ENCODE results near the gene HOGA1.
"Not testable (repeated sequence)": the region's sequence is repeated elsewhere in the genome, so short reads cannot be mapped to it uniquely, and the experiment has no call there.

HOGA1 gene

DNA sequence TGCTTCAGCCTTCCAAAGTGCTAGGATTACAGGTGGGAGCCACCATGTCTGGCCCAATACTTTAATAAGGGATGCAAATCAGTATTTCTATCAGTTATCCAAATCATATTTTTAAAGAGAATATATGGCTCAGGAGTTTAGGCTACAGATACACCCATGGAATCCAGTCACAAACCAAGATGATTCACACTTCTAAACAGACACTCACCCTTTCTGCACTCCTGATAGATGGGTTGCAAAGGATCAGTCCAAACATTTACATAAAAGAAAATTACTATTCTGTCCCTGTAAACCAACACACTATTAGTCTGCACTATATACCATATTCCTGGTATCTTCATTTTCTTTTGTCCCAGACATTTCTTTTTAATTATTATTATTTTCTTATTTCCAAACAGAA is 46.9 kb downstream of the HOGA1 start:
- DNase-seq (ENCODE audit: low spot score in 2 of 2) (no peak), ATAC-seq (ENCODE audit: low read depth) (no peak)
- H3K9me3 Mint-ChIP-seq: no peaks in the 10 kb centered on the region

DNA sequence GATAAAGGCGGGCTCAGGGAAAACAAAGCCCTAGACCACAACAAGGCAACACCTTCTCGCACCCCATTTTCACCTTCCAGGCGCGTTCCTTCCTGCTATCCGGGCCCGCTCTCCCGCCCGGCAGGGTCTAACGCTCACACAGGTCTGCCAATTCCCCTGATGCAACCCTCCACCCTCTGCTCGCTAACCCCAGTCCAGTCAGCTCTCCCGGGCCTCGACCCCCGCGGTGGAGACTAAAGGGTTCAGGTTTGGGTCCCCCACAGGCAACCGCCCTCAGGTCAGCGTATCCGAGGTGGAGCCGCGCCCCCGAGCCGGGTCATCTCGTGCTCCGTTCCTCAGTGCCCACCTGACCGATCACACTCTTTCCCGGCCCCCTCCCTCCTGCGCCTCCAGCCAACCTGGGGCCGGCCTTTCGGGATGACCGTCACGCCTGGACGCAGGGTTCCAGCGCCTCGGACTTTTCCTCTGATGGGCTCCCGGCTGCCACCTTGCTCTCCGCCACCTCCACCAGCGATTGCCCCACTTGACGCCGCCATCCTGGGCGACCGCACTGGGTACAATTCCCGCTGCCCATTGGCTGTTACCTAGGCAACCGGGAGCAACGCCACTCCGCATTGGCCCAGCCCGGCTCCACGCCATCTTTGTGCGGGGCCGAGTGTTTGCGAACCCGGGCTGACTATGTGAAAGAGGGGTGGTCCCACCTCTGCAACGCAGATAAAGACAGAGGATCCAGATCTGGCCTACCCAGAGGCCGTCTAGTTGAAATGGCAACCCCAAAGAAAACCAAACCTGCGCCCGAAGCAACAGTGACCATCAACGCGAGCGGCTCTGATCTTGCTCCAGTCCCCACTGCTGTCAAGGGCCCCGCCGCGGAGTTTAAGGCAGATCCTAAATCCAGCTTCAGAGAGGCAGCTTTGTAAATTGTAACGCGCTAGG is 49.0 kb downstream of the HOGA1 start, which contains the start of gene MORN4:
MORN4 (minus strand) TSS at position 552 of the 936 bp plus-strand sequence. CDS start 13,847 bp downstream, outside the sequence.
- DNase-seq (ENCODE audit: low spot score in 2 of 2) (peak; percentile 89 to 94), ATAC-seq (ENCODE audit: low read depth) (peak; percentile 100)
- Mint-ChIP-seq H3K27ac (peak within 1 kb of the TSS; percentile 83), H3K27me3 (no peaks in the 10 kb centered on the region), H3K4me1 (peaks cover 3% of the 10 kb centered on the region), H3K36me3 (no peaks in the 10 kb centered on the region), H3K4me3 (peak within 1 kb of the TSS; percentile 96), H3K9me3 (no peaks in the 10 kb centered on the region)

More for the DNA sequence above, 46.9 kb downstream of the HOGA1 start:
- no peaks in the 10 kb centered on the region for H3K27me3 Mint-ChIP-seq
- peaks cover 3% of the 10 kb centered on the region for H3K4me1 Mint-ChIP-seq
- no peaks in the 10 kb centered on the region for H3K36me3 Mint-ChIP-seq
- H3K4me3 Mint-ChIP-seq: no peak overlapping the region
- no peak overlapping the region for H3K27ac Mint-ChIP-seq

DNA sequence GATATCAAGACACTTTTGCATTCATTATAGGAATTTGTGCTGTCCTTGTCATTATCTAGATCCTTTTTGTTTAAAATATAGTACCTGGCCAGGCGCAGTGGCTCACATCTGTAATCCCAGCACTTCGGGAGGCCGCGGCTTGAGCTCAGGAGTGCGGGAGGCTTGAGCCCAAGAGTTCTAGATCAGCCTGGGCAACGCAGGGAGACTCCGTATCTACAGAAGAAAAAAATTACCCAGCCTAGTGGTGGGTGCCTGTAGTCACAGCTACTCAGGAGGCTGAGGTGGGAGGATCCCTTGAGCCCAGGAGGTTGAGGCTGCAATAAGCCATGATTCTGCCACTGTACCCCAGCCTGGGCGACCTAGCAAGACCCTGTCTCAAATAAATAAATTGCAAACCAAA is 49.7 kb downstream of the HOGA1 start:
- Mint-ChIP-seq H3K27me3 (no peaks in the 10 kb centered on the region), H3K36me3 (no peaks in the 10 kb centered on the region), H3K9me3 (no peaks in the 10 kb centered on the region), H3K27ac (no peak overlapping the region), H3K4me1 (peaks cover 3% of the 10 kb centered on the region), H3K4me3 (peak overlapping the region; percentile 96)
- ATAC-seq (ENCODE audit: low read depth) (no peak), DNase-seq (ENCODE audit: low spot score in 2 of 2) (no peak)

DNA sequence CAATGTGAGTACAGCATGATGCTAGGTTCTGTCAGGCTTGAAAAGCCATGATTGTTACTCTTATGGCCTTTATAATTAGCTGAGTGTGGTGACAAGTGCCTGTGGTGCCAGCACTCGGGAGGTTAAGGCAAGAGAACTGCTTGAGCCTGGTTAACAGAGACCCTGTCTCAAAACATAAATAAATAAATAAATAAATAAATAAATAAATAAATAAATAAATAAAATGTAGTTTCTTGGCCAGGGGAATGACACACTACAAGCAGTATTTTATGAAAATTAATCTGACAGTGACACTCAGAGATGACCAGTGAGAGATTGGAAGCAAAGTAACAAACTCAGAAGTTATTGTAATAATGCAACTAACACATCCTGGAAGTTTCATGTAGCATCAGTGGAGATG is 51.4 kb downstream of the HOGA1 start:
- H3K27me3 Mint-ChIP-seq: no peaks in the 10 kb centered on the region
- ATAC-seq (ENCODE audit: low read depth) (no peak), DNase-seq (ENCODE audit: low spot score in 2 of 2) (no peak)
- H3K9me3 Mint-ChIP-seq: no peaks in the 10 kb centered on the region
- peaks cover 5% of the 10 kb centered on the region for H3K4me1 Mint-ChIP-seq
- no peaks in the 10 kb centered on the region for H3K36me3 Mint-ChIP-seq
- H3K27ac Mint-ChIP-seq: no peak overlapping the region
- H3K4me3 Mint-ChIP-seq: no peak overlapping the region

DNA sequence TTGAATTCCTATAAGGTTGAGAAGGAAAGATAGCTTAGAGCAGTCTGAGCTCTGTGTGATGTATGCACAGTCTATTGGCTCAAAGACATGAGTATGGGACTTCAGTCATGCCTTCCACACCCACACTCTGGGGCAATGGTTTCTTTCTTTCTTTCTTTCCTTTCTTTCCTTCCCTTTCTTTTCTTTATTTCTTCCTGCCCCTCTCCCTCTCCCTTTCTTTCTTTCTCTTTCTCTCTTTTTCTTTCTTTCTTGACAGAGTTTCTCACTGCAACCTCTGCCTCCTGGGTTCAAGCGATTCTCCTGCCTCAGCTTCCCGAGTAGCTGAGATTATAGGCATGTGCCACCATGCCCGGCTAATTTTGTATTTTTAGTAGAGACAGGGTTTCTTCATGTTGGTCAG is 54.9 kb downstream of the HOGA1 start:
- not testable (repeated sequence) for H3K36me3 Mint-ChIP-seq; DNase-seq (ENCODE audit: low spot score in 2 of 2); H3K27me3 Mint-ChIP-seq; H3K9me3 Mint-ChIP-seq; H3K27ac Mint-ChIP-seq; H3K4me3 Mint-ChIP-seq; ATAC-seq (ENCODE audit: low read depth)
- peaks cover 15% of the 10 kb centered on the region for H3K4me1 Mint-ChIP-seq

DNA sequence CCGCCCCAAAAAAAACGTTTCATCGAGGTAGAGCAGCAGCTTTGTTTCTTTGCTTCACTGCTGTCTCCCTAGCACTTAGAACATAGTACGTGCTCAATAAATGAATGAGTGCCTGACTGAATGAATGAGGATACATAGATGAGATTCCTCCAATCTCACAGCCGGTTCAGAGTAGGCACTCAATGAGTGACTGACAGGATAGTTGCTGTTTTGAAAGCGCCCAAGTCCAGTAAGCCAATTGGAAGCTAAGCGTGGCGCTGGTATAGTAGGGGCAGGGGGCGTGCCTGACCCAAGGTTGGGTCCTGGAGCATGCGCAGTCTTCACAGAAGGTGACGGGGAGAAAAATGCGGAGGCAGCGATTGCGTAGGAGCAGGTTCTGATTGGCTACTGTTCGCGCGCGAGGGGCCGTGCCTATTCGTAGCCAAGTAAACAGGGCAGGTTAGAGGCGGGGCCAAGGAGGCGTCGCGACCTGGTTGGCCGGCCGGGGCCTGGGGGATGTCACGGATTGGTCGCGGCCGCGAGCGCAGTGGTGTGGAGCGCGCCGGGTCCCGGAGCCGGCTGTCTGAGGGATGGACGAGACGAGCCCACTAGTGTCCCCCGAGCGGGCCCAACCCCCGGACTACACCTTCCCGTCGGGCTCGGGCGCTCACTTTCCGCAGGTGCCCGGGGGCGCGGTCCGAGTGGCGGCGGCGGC is 56.1 kb downstream of the HOGA1 start, which contains the start of gene PI4K2A:
PI4K2A (plus strand) TSS at position 498 of the 694 bp plus-strand sequence; CDS start at position 570, 72 bp downstream.
- no peaks in the 10 kb centered on the region for H3K27me3 Mint-ChIP-seq
- peaks cover 7% of the 10 kb centered on the region for H3K36me3 Mint-ChIP-seq
- DNase-seq (ENCODE audit: low spot score in 2 of 2) (peak; percentile 90 to 98), ATAC-seq (ENCODE audit: low read depth) (peak; percentile 94)
- H3K9me3 Mint-ChIP-seq: no peaks in the 10 kb centered on the region
- peak within 1 kb of the TSS; percentile 92 for H3K4me3 Mint-ChIP-seq
- H3K27ac Mint-ChIP-seq: peak within 1 kb of the TSS; percentile 76
- peaks cover 15% of the 10 kb centered on the region for H3K4me1 Mint-ChIP-seq

DNA sequence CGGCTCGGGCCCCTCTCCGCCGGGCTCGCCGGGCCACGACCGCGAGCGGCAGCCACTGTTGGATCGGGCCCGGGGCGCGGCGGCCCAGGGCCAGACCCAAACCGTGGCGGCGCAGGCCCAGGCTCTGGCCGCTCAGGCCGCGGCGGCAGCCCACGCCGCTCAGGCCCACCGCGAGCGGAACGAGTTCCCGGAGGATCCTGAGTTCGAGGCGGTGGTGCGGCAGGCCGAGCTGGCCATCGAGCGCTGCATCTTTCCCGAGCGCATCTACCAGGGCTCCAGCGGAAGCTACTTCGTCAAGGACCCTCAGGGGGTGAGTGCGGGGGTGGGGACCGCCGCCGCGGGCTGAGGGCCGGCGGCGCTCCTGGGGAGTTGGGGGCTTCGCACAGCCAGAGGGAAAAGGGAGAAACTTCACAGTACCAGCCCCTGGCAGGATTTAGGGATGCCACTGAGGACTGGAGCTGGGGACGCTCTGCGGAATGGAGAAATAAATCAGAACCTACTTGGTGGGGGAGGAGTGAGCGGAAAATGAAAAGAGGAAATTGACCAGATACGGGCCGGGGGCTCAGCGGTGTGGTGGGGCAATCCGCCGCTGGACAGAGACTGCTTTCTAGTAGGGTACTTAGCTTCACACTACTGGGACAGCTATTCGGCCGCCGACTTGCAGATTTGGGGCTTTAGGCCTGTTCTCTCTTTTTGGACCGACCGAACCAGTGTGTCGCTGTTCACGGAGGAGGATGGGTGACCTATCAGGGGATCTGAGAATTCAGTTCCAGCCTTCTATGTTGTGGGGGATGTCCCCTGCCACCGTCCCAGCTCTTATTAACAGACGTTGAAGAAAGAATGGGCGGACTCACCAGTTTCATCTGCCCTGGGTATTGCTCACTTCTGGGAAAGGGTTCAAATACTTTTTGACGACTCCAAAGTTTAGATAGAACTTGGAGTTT is 57.0 kb downstream of the HOGA1 start:
- DNase-seq (ENCODE audit: low spot score in 2 of 2): peak; percentile 28 to 39
- Mint-ChIP-seq H3K4me3 (peak overlapping the region; percentile 92), H3K9me3 (no peaks in the 10 kb centered on the region), H3K27me3 (no peaks in the 10 kb centered on the region), H3K4me1 (peaks cover 15% of the 10 kb centered on the region), H3K36me3 (peaks cover 9% of the 10 kb centered on the region), H3K27ac (peak overlapping the region; percentile 76)
- peak; percentile 13 for ATAC-seq (ENCODE audit: low read depth)

DNA sequence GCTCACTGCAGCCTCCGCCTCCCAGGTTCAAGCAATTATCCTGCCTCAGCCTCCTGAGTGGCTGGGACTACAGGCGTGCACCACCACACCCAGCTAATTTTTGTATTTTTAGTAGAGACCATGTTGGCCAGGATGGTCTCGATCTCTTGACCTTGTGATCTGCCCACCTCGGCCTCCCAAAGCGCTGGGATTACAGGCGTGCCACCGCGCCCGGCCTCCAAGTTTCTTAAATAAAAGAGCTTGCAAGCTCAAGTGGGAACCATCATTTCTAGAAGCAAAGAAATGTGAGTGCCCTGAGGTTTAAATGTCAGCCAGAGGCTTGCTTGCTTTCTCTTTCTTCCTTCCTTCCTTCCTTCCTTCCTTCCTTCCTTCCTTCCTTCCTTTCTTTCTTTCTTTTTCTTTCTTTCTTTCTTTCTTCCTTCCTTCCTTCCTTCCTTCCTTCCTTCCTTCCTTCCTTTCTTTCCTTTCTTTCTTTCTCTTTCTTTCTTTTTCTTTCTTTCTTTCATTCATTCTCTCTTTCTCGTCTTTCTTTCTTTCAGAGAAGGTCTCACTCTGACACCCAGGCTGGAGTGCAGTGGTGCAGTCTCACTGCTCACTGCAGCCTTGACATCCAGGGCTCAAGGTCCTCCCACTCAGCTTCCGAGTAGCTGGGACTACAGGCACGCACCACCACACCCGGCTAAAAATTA is 58.4 kb downstream of the HOGA1 start:
- Mint-ChIP-seq H3K4me3 (peak overlapping the region; percentile 67), H3K4me1 (peaks cover 17% of the 10 kb centered on the region), H3K27ac (peak overlapping the region; percentile 38)
- not testable (repeated sequence) for H3K27me3 Mint-ChIP-seq; ATAC-seq (ENCODE audit: low read depth); DNase-seq (ENCODE audit: low spot score in 2 of 2); H3K36me3 Mint-ChIP-seq; H3K9me3 Mint-ChIP-seq

DNA sequence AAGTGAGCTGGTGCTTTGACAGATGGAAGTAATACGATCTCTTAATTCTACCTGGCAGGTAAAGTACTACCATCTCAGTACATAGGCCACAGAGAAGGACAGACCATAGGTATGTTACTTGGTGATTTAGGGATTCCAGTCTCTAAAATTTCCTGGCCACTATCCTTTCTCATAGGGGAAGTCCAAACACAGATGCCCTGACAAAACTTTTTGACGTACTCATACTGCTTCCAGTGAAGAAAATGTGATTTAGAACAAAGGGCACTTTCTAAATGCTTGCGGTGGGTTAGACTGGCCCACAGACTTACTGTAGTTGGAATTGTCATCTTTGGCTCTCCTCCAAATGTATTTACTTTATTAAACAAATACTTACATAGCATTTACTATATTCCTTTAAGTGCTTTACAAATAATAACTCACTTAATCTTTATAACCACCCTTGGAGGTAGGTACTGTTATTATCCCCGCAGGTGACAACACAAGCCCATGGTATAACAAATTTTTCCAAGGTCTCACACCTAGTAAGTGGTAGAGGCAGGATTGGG is 59.3 kb downstream of the HOGA1 start:
- Mint-ChIP-seq H3K27ac (peak overlapping the region; percentile 38), H3K9me3 (no peaks in the 10 kb centered on the region), H3K4me1 (peaks cover 21% of the 10 kb centered on the region), H3K27me3 (no peaks in the 10 kb centered on the region), H3K36me3 (peaks cover 9% of the 10 kb centered on the region), H3K4me3 (peak overlapping the region; percentile 29)
- no peak for ATAC-seq (ENCODE audit: low read depth)
- DNase-seq (ENCODE audit: low spot score in 2 of 2): no peak

DNA sequence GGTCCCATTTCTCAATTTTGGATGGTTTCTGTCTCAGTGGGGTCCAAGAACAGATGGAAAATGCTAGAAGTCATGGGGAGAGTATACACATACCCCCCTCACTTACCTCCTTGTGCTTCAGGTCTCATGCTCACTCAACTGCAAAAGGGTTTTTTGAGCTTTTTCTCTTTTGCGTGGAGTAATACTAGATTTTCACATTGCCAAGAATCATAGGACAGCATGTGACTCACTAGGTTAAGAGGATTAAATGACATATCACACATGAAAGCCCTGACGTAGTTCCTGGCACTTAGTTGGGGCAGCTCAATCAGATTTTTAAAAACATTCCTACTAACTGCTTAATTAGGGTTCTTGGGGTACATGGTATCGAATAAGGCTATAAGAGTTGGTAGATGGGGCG is 60.7 kb downstream of the HOGA1 start:
- Mint-ChIP-seq H3K4me3 (no peak overlapping the region), H3K9me3 (no peaks in the 10 kb centered on the region), H3K36me3 (peaks cover 9% of the 10 kb centered on the region), H3K4me1 (peaks cover 28% of the 10 kb centered on the region), H3K27ac (no peak overlapping the region), H3K27me3 (no peaks in the 10 kb centered on the region)
- DNase-seq (ENCODE audit: low spot score in 2 of 2) (no peak), ATAC-seq (ENCODE audit: low read depth) (no peak)

DNA sequence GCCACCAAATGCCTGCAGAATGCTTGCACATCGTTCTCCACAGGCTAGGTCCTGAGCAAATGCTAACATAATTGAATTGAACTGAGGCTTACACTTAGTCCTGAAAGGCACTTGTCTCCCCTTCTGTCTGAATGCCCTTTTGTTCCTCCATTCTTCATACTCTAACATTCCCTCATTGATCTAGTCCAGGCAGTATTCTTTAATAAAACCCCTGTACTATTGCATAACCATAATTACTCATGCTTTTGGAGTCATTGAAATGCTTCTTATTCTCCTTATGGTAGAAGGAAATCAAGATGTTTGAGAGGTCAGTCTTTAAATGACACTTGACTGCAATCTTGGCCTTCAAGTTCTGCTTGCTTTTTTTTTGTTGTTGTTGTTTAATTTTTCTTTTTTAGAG is 63.4 kb downstream of the HOGA1 start:
- DNase-seq (ENCODE audit: low spot score in 2 of 2): no peak
- peak overlapping the region; percentile 4 for H3K27ac Mint-ChIP-seq

DNA sequence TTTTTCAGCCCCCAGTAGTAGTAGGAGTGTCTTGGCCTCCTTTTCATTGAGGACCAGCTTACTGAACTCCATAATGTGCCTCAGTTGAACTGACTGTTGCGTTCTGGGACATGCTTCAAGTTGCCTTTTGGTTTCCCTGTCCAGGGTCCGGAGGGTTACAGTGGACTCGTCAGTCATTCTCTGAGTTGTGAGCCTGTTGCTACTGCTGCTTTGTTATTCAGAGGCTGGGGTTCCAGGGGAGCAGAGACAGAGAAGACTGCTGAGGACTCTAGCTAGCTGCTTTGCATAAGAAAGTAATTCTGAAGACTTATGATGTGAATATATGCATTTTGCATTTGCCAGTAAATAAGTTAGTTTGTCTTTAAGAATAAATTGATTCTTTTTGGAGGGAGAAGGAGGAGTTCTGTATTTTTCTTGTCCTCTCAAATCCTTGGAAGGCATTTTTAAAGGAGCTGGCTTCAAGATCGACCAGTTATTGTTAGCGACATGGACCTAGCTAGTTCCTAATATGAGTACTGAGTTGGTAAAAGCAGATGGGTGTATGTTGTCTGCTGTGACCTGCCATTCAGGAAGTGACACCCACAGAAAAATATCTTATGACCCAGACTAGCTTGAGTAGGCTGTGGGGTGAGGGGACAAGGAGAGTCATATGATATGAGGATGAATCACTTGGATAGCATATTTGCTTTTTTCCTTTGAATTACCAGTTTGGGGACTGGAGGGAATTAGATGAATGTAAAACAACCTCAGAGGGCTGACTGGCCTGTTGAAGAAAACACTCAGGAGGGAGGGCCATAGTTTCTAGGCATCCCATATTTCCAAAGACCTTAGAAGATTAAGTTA is 64.6 kb downstream of the HOGA1 start:
- Mint-ChIP-seq H3K27ac (peak overlapping the region; percentile 91), H3K36me3 (peaks cover 20% of the 10 kb centered on the region), H3K27me3 (no peaks in the 10 kb centered on the region), H3K9me3 (no peaks in the 10 kb centered on the region), H3K4me3 (peak overlapping the region; percentile 62), H3K4me1 (peaks cover 13% of the 10 kb centered on the region)
- ATAC-seq (ENCODE audit: low read depth) (peak; percentile 98), DNase-seq (ENCODE audit: low spot score in 2 of 2) (peak; percentile 27 to 41)

More for the DNA sequence above, 63.4 kb downstream of the HOGA1 start:
- Mint-ChIP-seq H3K36me3 (peaks cover 16% of the 10 kb centered on the region), H3K9me3 (no peaks in the 10 kb centered on the region), H3K4me1 (peaks cover 20% of the 10 kb centered on the region), H3K4me3 (no peak overlapping the region), H3K27me3 (no peaks in the 10 kb centered on the region)
- no peak for ATAC-seq (ENCODE audit: low read depth)
